A549 (cell line): ENCODE results near the gene ARHGEF10L.

ENCODE experiments used
- CTCF ChIP-seq: fragments of >200 bp; sonication (Bioruptor Twin); formaldehyde crosslinking; IDR thresholded peaks from 3 replicates; pipeline ENCODE4 v1.5.1; 2016
- KDM5A ChIP-seq: fragments of 200-600 bp; sonication (generic); IDR thresholded peaks from 2 replicates; pipeline ENCODE4 v1.6.1; 2016; ENCODE audit warnings: antibody characterized with exemption, mild to moderate bottlenecking
- NFE2L2 ChIP-seq: fragments of 150-350 bp; conservative IDR thresholded peaks from 2 replicates; pipeline ENCODE4 v1.6.1; 2014; ENCODE audit warnings: low read length
- TF ChIP-seq, protein P1 (sequence below): IDR thresholded peaks from 2 replicates; pipeline ENCODE4 v1.6.1; 2012

DNA sequence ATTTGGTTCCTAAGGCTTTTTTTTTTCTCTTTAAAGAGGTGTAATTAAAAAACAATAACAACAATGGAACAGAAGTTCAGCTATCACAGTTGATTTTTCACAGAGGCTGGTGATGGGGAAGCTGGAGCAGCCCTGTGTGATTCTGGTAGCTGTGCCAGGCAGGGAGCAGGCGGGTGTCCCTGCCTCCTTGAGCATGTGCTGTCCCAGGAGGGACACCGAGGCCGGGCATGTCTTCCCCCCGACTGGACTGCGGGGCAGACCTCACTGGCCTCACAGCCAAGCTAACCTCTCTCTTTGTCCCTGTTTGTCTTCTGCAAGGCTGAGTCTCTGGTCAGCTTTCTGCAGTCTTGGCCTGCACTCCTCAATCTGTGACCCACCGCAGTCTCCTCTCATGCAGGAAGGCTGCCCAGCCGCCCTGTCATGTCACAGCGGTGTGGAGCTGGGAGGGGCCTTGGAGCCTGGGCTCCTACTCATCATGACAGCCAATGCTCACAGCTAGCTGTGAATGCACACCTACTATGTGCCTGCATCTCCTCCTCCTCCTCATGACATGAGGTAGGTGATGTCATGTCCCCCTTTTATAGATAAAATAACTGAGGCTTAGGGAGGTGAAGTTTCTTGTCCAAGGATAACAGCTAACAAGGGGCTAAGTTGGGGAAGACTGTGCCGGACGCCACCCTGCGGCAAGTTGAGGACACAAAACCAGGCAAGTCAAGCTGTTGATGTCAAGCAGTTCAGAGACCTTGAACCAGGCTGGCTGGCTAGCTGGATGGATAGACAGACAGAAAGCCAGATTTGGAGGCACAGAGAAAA is 205.4 kb downstream of the ARHGEF10L start:
- TF ChIP-seq NFE2L2 (no peak), CTCF (no peak), KDM5A (no peak)
- TF ChIP-seq, protein P1, sequence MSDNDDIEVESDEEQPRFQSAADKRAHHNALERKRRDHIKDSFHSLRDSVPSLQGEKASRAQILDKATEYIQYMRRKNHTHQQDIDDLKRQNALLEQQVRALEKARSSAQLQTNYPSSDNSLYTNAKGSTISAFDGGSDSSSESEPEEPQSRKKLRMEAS, result no peak
